ENCODE results near the gene FOXP1.

FOXP1 gene

GRCh38 chr3:71092665-71093064 lies 490.9 kb downstream of the FOXP1 start:
- no peaks in the 10 kb centered on the region for H3K36me3 ChIP-seq (ENCODE audit: insufficient read depth, low read length)
- H2AFZ ChIP-seq (ENCODE audit: low read length, unreplicated experiment): no peak overlapping the region
- no peak overlapping the region for H3K27ac ChIP-seq (ENCODE audit: low read depth, low read length)
- no peaks in the 10 kb centered on the region for H3K27me3 ChIP-seq (ENCODE audit: insufficient read depth, low read length)
- H3K4me3 ChIP-seq (ENCODE audit: low read depth, low read length): no peak overlapping the region
- peaks cover 17% of the 10 kb centered on the region for H3K79me2 ChIP-seq (ENCODE audit: control insufficient read depth, insufficient read depth, low read length, unreplicated experiment)
- H3K4me1 ChIP-seq (ENCODE audit: control insufficient read depth, insufficient read depth, low read length, unreplicated experiment): peaks cover 30% of the 10 kb centered on the region

GRCh38 chr3:71090207-71090606 lies 493.3 kb downstream of the FOXP1 start:
- H2AFZ ChIP-seq (ENCODE audit: low read length, unreplicated experiment): no peak overlapping the region
- H3K27ac ChIP-seq (ENCODE audit: low read depth, low read length): no peak overlapping the region
- peaks cover 11% of the 10 kb centered on the region for H3K79me2 ChIP-seq (ENCODE audit: control insufficient read depth, insufficient read depth, low read length, unreplicated experiment)
- no peaks in the 10 kb centered on the region for H3K36me3 ChIP-seq (ENCODE audit: insufficient read depth, low read length)
- H3K4me1 ChIP-seq (ENCODE audit: control insufficient read depth, insufficient read depth, low read length, unreplicated experiment): peaks cover 32% of the 10 kb centered on the region
- no peak overlapping the region for H3K4me3 ChIP-seq (ENCODE audit: low read depth, low read length)
- H3K27me3 ChIP-seq (ENCODE audit: insufficient read depth, low read length): no peaks in the 10 kb centered on the region

GRCh38 chr3:71089271-71089847 lies 494.2 kb downstream of the FOXP1 start:
- Histone ChIP-seq H3K4me1 (ENCODE audit: control insufficient read depth, insufficient read depth, low read length, unreplicated experiment) (peaks cover 32% of the 10 kb centered on the region), H2AFZ (ENCODE audit: low read length, unreplicated experiment) (no peak overlapping the region), H3K4me3 (ENCODE audit: low read depth, low read length) (no peak overlapping the region), H3K27ac (ENCODE audit: low read depth, low read length) (no peak overlapping the region), H3K79me2 (ENCODE audit: control insufficient read depth, insufficient read depth, low read length, unreplicated experiment) (peaks cover 9% of the 10 kb centered on the region), H3K27me3 (ENCODE audit: insufficient read depth, low read length) (no peaks in the 10 kb centered on the region), H3K36me3 (ENCODE audit: insufficient read depth, low read length) (no peaks in the 10 kb centered on the region)

- H3K4me1 ChIP-seq (ENCODE audit: control insufficient read depth, insufficient read depth, low read length, unreplicated experiment): peaks cover 32% of the 10 kb centered on the region
- no peaks in the 10 kb centered on the region for H3K27me3 ChIP-seq (ENCODE audit: insufficient read depth, low read length)
- no peaks in the 10 kb centered on the region for H3K36me3 ChIP-seq (ENCODE audit: insufficient read depth, low read length)
- H3K79me2 ChIP-seq (ENCODE audit: control insufficient read depth, insufficient read depth, low read length, unreplicated experiment): peaks cover 11% of the 10 kb centered on the region
- no peak overlapping the region for H2AFZ ChIP-seq (ENCODE audit: low read length, unreplicated experiment)
- no peak overlapping the region; the same call in 1 of the 2 replicates for H3K27ac ChIP-seq (ENCODE audit: low read depth, low read length)
- no peak overlapping the region for H3K4me3 ChIP-seq (ENCODE audit: low read depth, low read length)
These were observed 494.8 kb downstream of the FOXP1 start for GRCh38 chr3:71088742-71089141.

GRCh38 chr3:71088019-71088708 lies 495.4 kb downstream of the FOXP1 start:
- H3K4me3 ChIP-seq (ENCODE audit: low read depth, low read length): no peak overlapping the region
- H3K79me2 ChIP-seq (ENCODE audit: control insufficient read depth, insufficient read depth, low read length, unreplicated experiment): peaks cover 14% of the 10 kb centered on the region

GRCh38 chr3:71087143-71088018 lies 496.1 kb downstream of the FOXP1 start:
- H3K27me3 ChIP-seq (ENCODE audit: insufficient read depth, low read length): no peaks in the 10 kb centered on the region
- peak overlapping the region; percentile 61 for H3K27ac ChIP-seq (ENCODE audit: low read depth, low read length)
- H3K4me3 ChIP-seq (ENCODE audit: low read depth, low read length): no peak overlapping the region
- no peak overlapping the region for H2AFZ ChIP-seq (ENCODE audit: low read length, unreplicated experiment)
- no peaks in the 10 kb centered on the region for H3K36me3 ChIP-seq (ENCODE audit: insufficient read depth, low read length)
- H3K4me1 ChIP-seq (ENCODE audit: control insufficient read depth, insufficient read depth, low read length, unreplicated experiment): peaks cover 32% of the 10 kb centered on the region
- H3K79me2 ChIP-seq (ENCODE audit: control insufficient read depth, insufficient read depth, low read length, unreplicated experiment): peaks cover 14% of the 10 kb centered on the region

More at GRCh38 chr3:71088019-71088708, 495.4 kb downstream of the FOXP1 start:
- H2AFZ ChIP-seq (ENCODE audit: low read length, unreplicated experiment): no peak overlapping the region
- H3K36me3 ChIP-seq (ENCODE audit: insufficient read depth, low read length): no peaks in the 10 kb centered on the region
- H3K4me1 ChIP-seq (ENCODE audit: control insufficient read depth, insufficient read depth, low read length, unreplicated experiment): peaks cover 32% of the 10 kb centered on the region
- H3K27ac ChIP-seq (ENCODE audit: low read depth, low read length): peak overlapping the region; percentile 61
- no peaks in the 10 kb centered on the region for H3K27me3 ChIP-seq (ENCODE audit: insufficient read depth, low read length)

- H3K27ac ChIP-seq (ENCODE audit: low read depth, low read length): peak overlapping the region; percentile 60
- H3K79me2 ChIP-seq (ENCODE audit: control insufficient read depth, insufficient read depth, low read length, unreplicated experiment): peaks cover 14% of the 10 kb centered on the region
- no peaks in the 10 kb centered on the region for H3K27me3 ChIP-seq (ENCODE audit: insufficient read depth, low read length)
- H3K4me3 ChIP-seq (ENCODE audit: low read depth, low read length): no peak overlapping the region
- H3K4me1 ChIP-seq (ENCODE audit: control insufficient read depth, insufficient read depth, low read length, unreplicated experiment): peaks cover 32% of the 10 kb centered on the region
- no peak overlapping the region for H2AFZ ChIP-seq (ENCODE audit: low read length, unreplicated experiment)
- H3K36me3 ChIP-seq (ENCODE audit: insufficient read depth, low read length): no peaks in the 10 kb centered on the region
These were observed 496.8 kb downstream of the FOXP1 start for GRCh38 chr3:71086777-71087142.

- Histone ChIP-seq H3K27me3 (ENCODE audit: insufficient read depth, low read length) (no peaks in the 10 kb centered on the region), H2AFZ (ENCODE audit: low read length, unreplicated experiment) (no peak overlapping the region), H3K36me3 (ENCODE audit: insufficient read depth, low read length) (no peaks in the 10 kb centered on the region), H3K4me3 (ENCODE audit: low read depth, low read length) (no peak overlapping the region), H3K79me2 (ENCODE audit: control insufficient read depth, insufficient read depth, low read length, unreplicated experiment) (peaks cover 20% of the 10 kb centered on the region), H3K27ac (ENCODE audit: low read depth, low read length) (no peak overlapping the region), H3K4me1 (ENCODE audit: control insufficient read depth, insufficient read depth, low read length, unreplicated experiment) (peaks cover 36% of the 10 kb centered on the region)
These were observed 499.8 kb downstream of the FOXP1 start for GRCh38 chr3:71083726-71084131.

- Histone ChIP-seq H3K36me3 (ENCODE audit: insufficient read depth, low read length) (no peaks in the 10 kb centered on the region), H3K27me3 (ENCODE audit: insufficient read depth, low read length) (no peaks in the 10 kb centered on the region), H3K4me1 (ENCODE audit: control insufficient read depth, insufficient read depth, low read length, unreplicated experiment) (peaks cover 38% of the 10 kb centered on the region), H3K79me2 (ENCODE audit: control insufficient read depth, insufficient read depth, low read length, unreplicated experiment) (peaks cover 21% of the 10 kb centered on the region), H2AFZ (ENCODE audit: low read length, unreplicated experiment) (no peak overlapping the region), H3K27ac (ENCODE audit: low read depth, low read length) (no peak overlapping the region), H3K4me3 (ENCODE audit: low read depth, low read length) (no peak overlapping the region)
These were observed 500.7 kb downstream of the FOXP1 start for GRCh38 chr3:71082833-71083232.

- no peak overlapping the region for H2AFZ ChIP-seq (ENCODE audit: low read length, unreplicated experiment)
- no peaks in the 10 kb centered on the region for H3K36me3 ChIP-seq (ENCODE audit: insufficient read depth, low read length)
- no peak overlapping the region for H3K4me3 ChIP-seq (ENCODE audit: low read depth, low read length)
- H3K27ac ChIP-seq (ENCODE audit: low read depth, low read length): no peak overlapping the region
- no peaks in the 10 kb centered on the region for H3K27me3 ChIP-seq (ENCODE audit: insufficient read depth, low read length)
- H3K4me1 ChIP-seq (ENCODE audit: control insufficient read depth, insufficient read depth, low read length, unreplicated experiment): peaks cover 38% of the 10 kb centered on the region
- H3K79me2 ChIP-seq (ENCODE audit: control insufficient read depth, insufficient read depth, low read length, unreplicated experiment): peaks cover 16% of the 10 kb centered on the region
These were observed 502.9 kb downstream of the FOXP1 start for GRCh38 chr3:71080517-71081083.
